Mesenchymal stem cell (in vitro differentiated cells and primary cell): ENCODE results near the gene CAPN9.

Experiments used
- DNase-seq: peaks from one replicate; pipeline ENCODE4 v3.0.0-alpha.2; 2013
- H2AFZ ChIP-seq: one replicate; pipeline ENCODE4 v1.6.1; 2013; ENCODE audit warnings: low read depth, mild to moderate bottlenecking, control low read depth, inconsistent platforms, low read length, moderate library complexity
- H2AK5ac ChIP-seq: 2 replicates; pipeline ENCODE4 v1.6.1; 2013; ENCODE audit warnings: low read length, moderate library complexity, mild to moderate bottlenecking, inconsistent platforms; ENCODE audit not compliant: severe bottlenecking
- H2BK120ac ChIP-seq: one replicate; pipeline ENCODE4 v1.6.1; 2013; ENCODE audit warnings: low read depth, mild to moderate bottlenecking, inconsistent platforms, low read length, moderate library complexity
- H2BK12ac ChIP-seq, 2 experiments: one replicate each; pipeline ENCODE4 v1.6.1; 2013; ENCODE audit warnings: inconsistent platforms in 2 of 2, low read length in 2 of 2, mild to moderate bottlenecking in 2 of 2, moderate library complexity in 2 of 2, control low read depth in 1 of 2
- H2BK15ac ChIP-seq: one replicate; pipeline ENCODE4 v1.6.1; 2013; ENCODE audit warnings: mild to moderate bottlenecking, low read depth, inconsistent platforms; ENCODE audit not compliant: poor library complexity, severe bottlenecking
- H2BK5ac ChIP-seq: 2 replicates; pipeline ENCODE4 v1.6.1; 2013; ENCODE audit warnings: low read depth, mild to moderate bottlenecking, low read length, control low read depth, inconsistent platforms; ENCODE audit not compliant: poor library complexity, severe bottlenecking
- H3K14ac ChIP-seq, 2 experiments: one replicate each; pipeline ENCODE4 v1.6.1; 2013; ENCODE audit warnings: inconsistent platforms in 2 of 2, low read length in 2 of 2, control low read depth in 1 of 2, mild to moderate bottlenecking in 1 of 2, moderate library complexity in 1 of 2
- H3K18ac ChIP-seq, 2 experiments: one replicate each; pipeline ENCODE4 v1.6.1; 2013; ENCODE audit warnings: inconsistent platforms in 2 of 2, low read length in 2 of 2, control low read depth in 1 of 2, low read depth in 1 of 2, mild to moderate bottlenecking in 1 of 2
- H3K23ac ChIP-seq, 2 experiments: one replicate each; pipeline ENCODE4 v1.6.1; 2013; ENCODE audit warnings: inconsistent platforms in 2 of 2, low read length in 2 of 2, mild to moderate bottlenecking in 2 of 2, moderate library complexity in 2 of 2, control low read depth in 1 of 2
- H3K27ac ChIP-seq: 2 replicates; pipeline ENCODE4 v1.5.1; 2013; ENCODE audit warnings: mild to moderate bottlenecking, moderate library complexity, low read length, control low read depth, inconsistent platforms; ENCODE audit not compliant: poor library complexity, severe bottlenecking
- H3K27me3 ChIP-seq, 2 experiments: 2 replicates each; pipeline versions ENCODE4 v1.6.1 to v1.7.0; 2013; ENCODE audit warnings: low read length in 2 of 2, mild to moderate bottlenecking in 2 of 2, moderate library complexity in 2 of 2, control low read depth in 1 of 2, inconsistent platforms in 1 of 2; ENCODE audit not compliant: control insufficient read depth in 1 of 2, insufficient read depth in 1 of 2
- H3K36me3 ChIP-seq, 2 experiments: 2 replicates each; pipeline versions ENCODE4 v1.6.1 to v1.7.0; 2013; ENCODE audit warnings: low read length in 2 of 2, control low read depth in 1 of 2, inconsistent platforms in 1 of 2, low read depth in 1 of 2, mild to moderate bottlenecking in 1 of 2; ENCODE audit not compliant: insufficient read depth in 2 of 2, control insufficient read depth in 1 of 2
- H3K4ac ChIP-seq, 2 experiments: one replicate each; pipeline ENCODE4 v1.6.1; 2013; ENCODE audit warnings: inconsistent platforms in 2 of 2, low read length in 2 of 2, mild to moderate bottlenecking in 2 of 2, moderate library complexity in 2 of 2, control low read depth in 1 of 2, low read depth in 1 of 2
- H3K4me1 ChIP-seq: 2 replicates; pipeline ENCODE4 v1.6.1; 2013; ENCODE audit warnings: low read depth, low read length, control low read depth; ENCODE audit not compliant: control insufficient read depth, insufficient read depth
- H3K4me2 ChIP-seq: 2 replicates; pipeline ENCODE4 v1.6.1; 2013; ENCODE audit warnings: low read length, mild to moderate bottlenecking, inconsistent platforms; ENCODE audit not compliant: poor library complexity, severe bottlenecking
- H3K4me3 ChIP-seq, 2 experiments: 2 replicates each; pipeline versions ENCODE4 v1.5.1 to v1.7.0; 2013; ENCODE audit warnings: low read length in 2 of 2, mild to moderate bottlenecking in 2 of 2, control low read depth in 1 of 2, low read depth in 1 of 2; ENCODE audit not compliant: insufficient read depth in 1 of 2
- H3K79me1 ChIP-seq: replicated peaks from 2 replicates; pipeline ENCODE4 v1.6.1; 2013; ENCODE audit warnings: mild to moderate bottlenecking, control low read depth, low read length, inconsistent platforms; ENCODE audit not compliant: poor library complexity, severe bottlenecking
- H3K9ac ChIP-seq: 2 replicates; pipeline ENCODE4 v1.7.0; 2013; ENCODE audit warnings: mild to moderate bottlenecking, low read length, moderate library complexity
- H3K9me3 ChIP-seq: 2 replicates; pipeline ENCODE4 v1.7.0; 2013; ENCODE audit warnings: mild to moderate bottlenecking, low read length; ENCODE audit not compliant: control insufficient read depth
- H4K8ac ChIP-seq: one replicate; pipeline ENCODE4 v1.6.1; 2013; ENCODE audit warnings: inconsistent platforms, mild to moderate bottlenecking, low read length, moderate library complexity
- H4K91ac ChIP-seq: one replicate; pipeline ENCODE4 v1.6.1; 2013; ENCODE audit warnings: mild to moderate bottlenecking, low read length, inconsistent platforms
- WGBS: methylation state at CpG from one replicate; pipeline ENCODE4 v1.1.7; 2013; ENCODE audit warnings: mixed read lengths; 5-methylcytosine and 5-hydroxymethylcytosine counted together

The CAPN9 gene

DNA sequence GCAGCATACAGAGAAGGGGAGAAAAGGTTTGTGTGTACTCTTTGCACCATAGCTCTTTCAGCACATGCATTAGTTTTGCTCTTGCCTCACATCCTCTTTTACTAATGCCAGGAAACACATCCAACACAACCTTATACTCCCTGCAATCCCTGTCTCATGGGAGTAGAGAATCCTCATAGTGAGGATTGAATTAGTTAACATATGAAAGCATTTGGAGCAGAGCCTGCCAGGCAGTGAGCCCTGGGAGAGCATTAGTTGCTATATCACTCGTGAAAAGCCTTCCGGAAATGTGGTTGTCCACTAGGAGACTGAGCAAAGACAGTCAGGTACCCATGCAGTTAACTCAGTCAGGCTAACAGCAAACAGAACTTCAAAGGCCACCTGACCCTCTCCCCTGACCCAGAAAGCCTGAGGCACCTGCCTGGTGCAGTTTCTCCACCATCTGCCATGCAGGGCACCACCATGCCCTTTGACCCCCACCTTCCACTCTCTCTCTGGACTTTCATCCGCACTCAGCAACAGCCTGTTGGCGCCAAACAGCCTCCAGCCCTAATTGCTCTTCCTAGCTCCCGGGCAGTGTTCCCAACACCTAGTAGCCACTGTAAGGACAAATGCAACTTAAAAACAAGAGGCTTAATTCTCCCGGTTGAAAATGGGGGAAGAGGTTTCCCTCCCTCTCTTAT lies 18.3 kb upstream of the CAPN9 start:
- Histone ChIP-seq H3K18ac (no peak overlapping the region), H4K91ac (no peak overlapping the region), H2BK5ac (no peak overlapping the region), H3K4me1 (no peaks in the 10 kb centered on the region), H3K79me1 (no peaks in the 10 kb centered on the region), H3K14ac (no peak overlapping the region), H3K4ac (no peak overlapping the region), H3K4me2 (no peak overlapping the region), H2BK15ac (no peak overlapping the region), H4K8ac (no peak overlapping the region), H3K36me3 (no peaks in the 10 kb centered on the region), H3K27ac (no peak overlapping the region), H3K23ac (no peak overlapping the region), H3K4me3 (no peak overlapping the region), H2AK5ac (no peak overlapping the region), H2BK12ac (no peak overlapping the region), H2BK120ac (no peak overlapping the region), H3K27me3 (peaks cover 3 to 7% of the 10 kb centered on the region in 2 experiments), H3K9ac (no peak overlapping the region), H3K9me3 (no peaks in the 10 kb centered on the region), H2AFZ (no peak overlapping the region)
- WGBS: 58% methylated on average over 4 of the region's 6 CpGs
- no peak for DNase-seq

- no peak overlapping the region for H2AK5ac ChIP-seq
- no peak overlapping the region for H3K14ac ChIP-seq
- H3K36me3 ChIP-seq: no peaks in the 10 kb centered on the region
- H4K8ac ChIP-seq: no peak overlapping the region
- no peak overlapping the region for H2AFZ ChIP-seq
- H3K4me2 ChIP-seq: no peak overlapping the region
- 75% methylated on average over 5 of the region's 5 CpGs for WGBS
- H3K23ac ChIP-seq: no peak overlapping the region
- H3K79me1 ChIP-seq: no peaks in the 10 kb centered on the region
- no peak overlapping the region for H3K4ac ChIP-seq
- no peak overlapping the region for H3K4me3 ChIP-seq
- H3K9ac ChIP-seq: no peak overlapping the region
- H2BK5ac ChIP-seq: no peak overlapping the region
- peaks cover 8 to 10% of the 10 kb centered on the region in 2 experiments for H3K27me3 ChIP-seq
- DNase-seq: no peak
- no peak overlapping the region for H2BK12ac ChIP-seq
- H2BK15ac ChIP-seq: no peak overlapping the region
- H3K27ac ChIP-seq: no peak overlapping the region
- no peak overlapping the region for H3K18ac ChIP-seq
- no peaks in the 10 kb centered on the region for H3K9me3 ChIP-seq
- no peaks in the 10 kb centered on the region for H3K4me1 ChIP-seq
- H2BK120ac ChIP-seq: no peak overlapping the region
- no peak overlapping the region for H4K91ac ChIP-seq
Observed at GRCh38 chr1:230730977-230731376, 16.2 kb upstream of the CAPN9 start.

GRCh38 chr1:230735447-230735846 lies 11.7 kb upstream of the CAPN9 start:
- H3K23ac ChIP-seq: no peak overlapping the region
- H2BK15ac ChIP-seq: no peak overlapping the region
- H3K79me1 ChIP-seq: no peaks in the 10 kb centered on the region
- H2BK120ac ChIP-seq: no peak overlapping the region
- no peak overlapping the region for H4K91ac ChIP-seq
- peak overlapping the region; percentile 50 for H4K8ac ChIP-seq
- H3K9me3 ChIP-seq: peaks cover 3% of the 10 kb centered on the region
- 36% methylated on average over 2 of the region's 2 CpGs for WGBS
- no peak overlapping the region for H3K4me3 ChIP-seq
- H3K4me2 ChIP-seq: no peak overlapping the region
- H3K27ac ChIP-seq: no peak overlapping the region
- no peak overlapping the region for H2AK5ac ChIP-seq
- H3K9ac ChIP-seq: no peak overlapping the region
- peaks cover 3 to 14% of the 10 kb centered on the region in 2 experiments for H3K27me3 ChIP-seq
- H3K18ac ChIP-seq: no peak overlapping the region
- no peak overlapping the region for H2BK5ac ChIP-seq
- no peak overlapping the region for H3K4ac ChIP-seq
- peak overlapping the region in 1 of 2 experiments; percentile 33 for H3K14ac ChIP-seq
- no peak overlapping the region for H2BK12ac ChIP-seq
- no peak overlapping the region for H2AFZ ChIP-seq
- DNase-seq: no peak
- no peaks in the 10 kb centered on the region for H3K36me3 ChIP-seq
- H3K4me1 ChIP-seq: no peaks in the 10 kb centered on the region

DNA sequence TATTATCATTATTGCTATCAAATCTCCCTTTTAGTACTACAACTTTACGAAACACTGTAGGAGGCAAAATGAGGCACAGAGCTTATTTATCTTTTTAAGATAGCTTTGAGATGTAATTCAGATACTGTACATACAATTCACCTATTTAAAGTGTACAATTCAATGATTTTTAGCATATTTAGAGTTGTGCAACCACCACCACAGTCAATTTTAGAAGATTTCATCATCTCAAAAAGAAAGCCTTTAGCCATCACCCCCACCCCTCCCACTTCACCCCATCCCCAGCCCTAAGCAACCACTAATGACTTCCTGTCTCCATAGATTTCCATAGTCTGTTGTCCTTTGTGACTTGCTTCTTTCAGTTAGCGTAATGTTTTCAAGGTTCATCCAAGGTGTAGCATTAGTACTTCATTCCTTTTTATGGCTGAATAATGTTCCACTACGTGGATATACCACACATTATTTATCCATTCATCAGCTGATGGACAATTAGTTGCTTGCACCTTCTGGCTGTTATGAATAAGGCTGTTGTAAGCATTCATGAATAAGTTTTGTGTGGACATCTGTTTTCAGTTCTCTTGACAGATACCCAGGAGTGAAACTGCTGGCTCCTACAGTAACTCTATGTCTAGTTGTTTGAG lies 9.4 kb upstream of the CAPN9 start:
- H3K23ac ChIP-seq: no peak overlapping the region
- H3K27me3 ChIP-seq: peaks cover 3 to 21% of the 10 kb centered on the region in 2 experiments
- H3K36me3 ChIP-seq: no peaks in the 10 kb centered on the region
- H3K4me2 ChIP-seq: no peak overlapping the region
- no peaks in the 10 kb centered on the region for H3K79me1 ChIP-seq
- H2BK5ac ChIP-seq: no peak overlapping the region
- no peak overlapping the region for H3K4me3 ChIP-seq
- no peak overlapping the region for H2AK5ac ChIP-seq
- no peak overlapping the region for H2BK120ac ChIP-seq
- H3K4me1 ChIP-seq: no peaks in the 10 kb centered on the region
- 100% methylated on average over 1 of the region's 3 CpGs for WGBS
- H2BK15ac ChIP-seq: no peak overlapping the region
- no peak overlapping the region for H2BK12ac ChIP-seq
- H4K91ac ChIP-seq: no peak overlapping the region
- no peak overlapping the region for H3K18ac ChIP-seq
- H3K27ac ChIP-seq: no peak overlapping the region
- H2AFZ ChIP-seq: no peak overlapping the region
- no peak for DNase-seq
- H3K14ac ChIP-seq: no peak overlapping the region
- peaks cover 3% of the 10 kb centered on the region for H3K9me3 ChIP-seq
- H3K4ac ChIP-seq: no peak overlapping the region
- H3K9ac ChIP-seq: no peak overlapping the region
- no peak overlapping the region for H4K8ac ChIP-seq
